ENCODE data around the gene KIF19. TPM values are rescaled to one million over a fixed set of nuclear protein-coding genes. Genes with fewer than 3 reads are reported as not detected.

Gene KIF19
- polyA plus RNA-seq, 1 donor (not counting 4 experiments of a cell fraction or from before 2014, with no cell fraction given), result not detected

- Histone ChIP-seq H3K27ac (ENCODE audit: control insufficient read depth, insufficient read depth, low read length) (no peak overlapping the region), H4K20me1 (ENCODE audit: control insufficient read depth, extremely low read depth, insufficient read depth, low read length) (no peaks in the 10 kb centered on the region), H3K9me3 (ENCODE audit: control insufficient read depth, low read depth, low read length) (no peaks in the 10 kb centered on the region), H3K4me1 (ENCODE audit: control insufficient read depth, extremely low read depth, insufficient read depth, low read length) (peaks cover 13% of the 10 kb centered on the region), H3K4me3 (ENCODE audit: control insufficient read depth in 2 of 3, extremely low read depth in 1 of 3, insufficient read depth in 2 of 3, low read depth in 1 of 3, low read length in 3 of 3) (no peak overlapping the region), H3K9me1 (ENCODE audit: control insufficient read depth, extremely low read depth, insufficient read depth, low read length) (no peaks in the 10 kb centered on the region), H3K27me3 (ENCODE audit: control insufficient read depth, extremely low read depth, insufficient read depth, low read length) (peaks cover 20% of the 10 kb centered on the region), H3K9ac (ENCODE audit: control insufficient read depth, extremely low read depth, insufficient read depth, low read length) (no peak overlapping the region), H3K4me2 (ENCODE audit: control insufficient read depth, extremely low read depth, insufficient read depth, low read depth, low read length) (no peak overlapping the region), H3K79me2 (ENCODE audit: control insufficient read depth, insufficient read depth, low read length) (no peaks in the 10 kb centered on the region), H3K36me3 (ENCODE audit: control insufficient read depth in 2 of 2, extremely low read depth in 1 of 2, insufficient read depth in 2 of 2, low read length in 2 of 2) (no peaks in the 10 kb centered on the region), H2AFZ (ENCODE audit: control insufficient read depth, low read length) (no peak overlapping the region)
- DNase-seq (ENCODE audit: low read depth, low spot score), result no peak
- dilution Hi-C loops (cut with MboI; ENCODE audit: extremely low pct_ligation_motif_present, low sequenced_read_pairs), result no loop called here
- FAIRE-seq, result no peak
- TF ChIP-seq EZH2 (IDR thresholded peaks at IDR 0.05; ENCODE audit: low read length), result no peak
- no peak for TF ChIP-seq CTCF (optimal IDR thresholded peaks at IDR 0.05 in 1 of 3, IDR thresholded peaks at IDR 0.05 in 1 of 3, conservative IDR thresholded peaks at IDR 0.05 in 1 of 3; ENCODE audit: extremely low read depth in 1 of 3, insufficient read depth in 2 of 3, low read length in 3 of 3)
Measured at GRCh38 chr17:74347646-74348045, 21.6 kb downstream of the KIF19 start.

- no peak for TF ChIP-seq EZH2 (IDR thresholded peaks at IDR 0.05; ENCODE audit: low read length)
- no peak for TF ChIP-seq CTCF (optimal IDR thresholded peaks at IDR 0.05 in 1 of 3, IDR thresholded peaks at IDR 0.05 in 1 of 3, conservative IDR thresholded peaks at IDR 0.05 in 1 of 3; ENCODE audit: extremely low read depth in 1 of 3, insufficient read depth in 2 of 3, low read length in 3 of 3)
- H3K79me2 ChIP-seq (ENCODE audit: control insufficient read depth, insufficient read depth, low read length), result no peaks in the 10 kb centered on the region
- FAIRE-seq (no peak), DNase-seq (ENCODE audit: low read depth, low spot score) (no peak)
- H4K20me1 ChIP-seq (ENCODE audit: control insufficient read depth, extremely low read depth, insufficient read depth, low read length), result no peaks in the 10 kb centered on the region
- peaks cover 33% of the 10 kb centered on the region for H3K27me3 ChIP-seq (ENCODE audit: control insufficient read depth, extremely low read depth, insufficient read depth, low read length)
- H3K4me1 ChIP-seq (ENCODE audit: control insufficient read depth, extremely low read depth, insufficient read depth, low read length), result peaks cover 13% of the 10 kb centered on the region
- H3K4me3 ChIP-seq (ENCODE audit: control insufficient read depth in 2 of 3, extremely low read depth in 1 of 3, insufficient read depth in 2 of 3, low read depth in 1 of 3, low read length in 3 of 3), result no peak overlapping the region
- H3K9me1 ChIP-seq (ENCODE audit: control insufficient read depth, extremely low read depth, insufficient read depth, low read length), result no peaks in the 10 kb centered on the region
- dilution Hi-C loops (cut with MboI; ENCODE audit: extremely low pct_ligation_motif_present, low sequenced_read_pairs), result no loop called here
- no peak overlapping the region for H3K27ac ChIP-seq (ENCODE audit: control insufficient read depth, insufficient read depth, low read length)
- H3K9me3 ChIP-seq (ENCODE audit: control insufficient read depth, low read depth, low read length), result no peaks in the 10 kb centered on the region
- no peaks in the 10 kb centered on the region for H3K36me3 ChIP-seq (ENCODE audit: control insufficient read depth in 2 of 2, extremely low read depth in 1 of 2, insufficient read depth in 2 of 2, low read length in 2 of 2)
- no peak overlapping the region for H3K9ac ChIP-seq (ENCODE audit: control insufficient read depth, extremely low read depth, insufficient read depth, low read length)
- H3K4me2 ChIP-seq (ENCODE audit: control insufficient read depth, extremely low read depth, insufficient read depth, low read depth, low read length), result no peak overlapping the region
- H2AFZ ChIP-seq (ENCODE audit: control insufficient read depth, low read length), result no peak overlapping the region
Measured at GRCh38 chr17:74349120-74349519, 23.1 kb downstream of the KIF19 start.
